ENCODE results near the gene NTPCR.

Gene NTPCR

DNA sequence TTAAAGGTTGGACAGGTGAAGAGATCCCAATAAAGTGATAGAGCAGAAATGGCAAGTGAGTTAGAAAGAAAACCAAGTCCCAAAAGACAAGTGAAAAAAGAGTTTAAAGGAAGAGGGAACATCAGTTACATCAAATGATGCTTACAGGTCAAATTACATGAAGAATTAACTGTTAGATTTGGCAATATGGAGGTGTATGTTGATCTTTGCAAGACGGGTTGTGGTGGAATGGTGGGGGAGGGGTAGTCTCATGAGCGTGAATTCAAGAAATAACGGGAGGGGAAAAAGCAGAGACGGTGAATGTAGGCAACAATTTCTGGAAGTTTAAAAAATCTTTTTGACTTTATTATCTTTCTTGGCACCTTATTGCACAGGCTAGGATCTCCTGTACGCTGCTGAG, 76.6 kb downstream of the NTPCR start:
- H3K9ac ChIP-seq (ENCODE audit: low read depth, low read length), result no peak overlapping the region
- H2AFZ ChIP-seq (ENCODE audit: low read depth, low read length), result no peak overlapping the region
- TF ChIP-seq EZH2 (IDR thresholded peaks at IDR 0.05; ENCODE audit: borderline replicate concordance, low read depth, low read length, severe bottlenecking), result no peak
- TF ChIP-seq, protein P1, sequence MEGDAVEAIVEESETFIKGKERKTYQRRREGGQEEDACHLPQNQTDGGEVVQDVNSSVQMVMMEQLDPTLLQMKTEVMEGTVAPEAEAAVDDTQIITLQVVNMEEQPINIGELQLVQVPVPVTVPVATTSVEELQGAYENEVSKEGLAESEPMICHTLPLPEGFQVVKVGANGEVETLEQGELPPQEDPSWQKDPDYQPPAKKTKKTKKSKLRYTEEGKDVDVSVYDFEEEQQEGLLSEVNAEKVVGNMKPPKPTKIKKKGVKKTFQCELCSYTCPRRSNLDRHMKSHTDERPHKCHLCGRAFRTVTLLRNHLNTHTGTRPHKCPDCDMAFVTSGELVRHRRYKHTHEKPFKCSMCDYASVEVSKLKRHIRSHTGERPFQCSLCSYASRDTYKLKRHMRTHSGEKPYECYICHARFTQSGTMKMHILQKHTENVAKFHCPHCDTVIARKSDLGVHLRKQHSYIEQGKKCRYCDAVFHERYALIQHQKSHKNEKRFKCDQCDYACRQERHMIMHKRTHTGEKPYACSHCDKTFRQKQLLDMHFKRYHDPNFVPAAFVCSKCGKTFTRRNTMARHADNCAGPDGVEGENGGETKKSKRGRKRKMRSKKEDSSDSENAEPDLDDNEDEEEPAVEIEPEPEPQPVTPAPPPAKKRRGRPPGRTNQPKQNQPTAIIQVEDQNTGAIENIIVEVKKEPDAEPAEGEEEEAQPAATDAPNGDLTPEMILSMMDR (IDR thresholded peaks at IDR 0.05; ENCODE audit: borderline replicate concordance, extremely low read depth, low read length, poor library complexity, severe bottlenecking), result no peak
- H3K4me3 ChIP-seq (ENCODE audit: low read depth in 1 of 2, low read length in 2 of 2), result no peak overlapping the region
- H3K27ac ChIP-seq (ENCODE audit: low read length), result no peak overlapping the region
- no peak for DNase-seq
- no peaks in the 10 kb centered on the region for H3K27me3 ChIP-seq (ENCODE audit: insufficient read depth, low read length, poor library complexity)
- H3K9me3 ChIP-seq (ENCODE audit: insufficient read depth, low read length, severe bottlenecking), result no peaks in the 10 kb centered on the region
- H4K20me1 ChIP-seq (ENCODE audit: insufficient read depth, low read length), result no peaks in the 10 kb centered on the region
- H3K4me1 ChIP-seq (ENCODE audit: insufficient read depth, low read length), result no peaks in the 10 kb centered on the region
- H3K36me3 ChIP-seq (ENCODE audit: insufficient read depth, low read length), result 0 out of 2 replicates have a peak, but pooled peaks cover 3% of the 10 kb centered on the region
- no peaks in the 10 kb centered on the region for H3K79me2 ChIP-seq (ENCODE audit: insufficient read depth, low read length)
- ATAC-seq (ENCODE audit: insufficient read depth, low read depth), result no peak
- no peak overlapping the region for H3K4me2 ChIP-seq (ENCODE audit: insufficient read depth, low read length)

DNA sequence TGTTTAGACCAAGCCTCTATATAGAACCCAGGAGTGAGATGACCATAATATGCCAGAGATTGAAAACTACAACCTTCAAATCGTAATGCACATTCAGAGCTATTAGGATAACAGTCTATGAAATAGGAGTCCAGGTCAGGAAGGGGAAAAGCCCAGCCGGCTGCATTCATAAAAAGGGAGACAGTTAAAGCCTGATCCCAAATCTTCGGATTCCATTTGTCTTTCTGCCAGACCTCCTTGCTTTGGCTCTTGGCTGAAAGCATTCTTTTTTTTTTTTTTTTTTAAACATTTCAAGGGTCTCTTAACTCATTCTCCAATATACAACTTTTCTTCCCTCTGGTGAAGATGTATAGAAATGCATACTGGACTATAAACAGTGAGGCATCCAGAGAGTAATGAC, 81.1 kb downstream of the NTPCR start:
- DNase-seq (no peak), ATAC-seq (ENCODE audit: insufficient read depth, low read depth) (no peak)
- H3K4me2 ChIP-seq (ENCODE audit: insufficient read depth, low read length), result no peak overlapping the region
- no peak overlapping the region for H3K27ac ChIP-seq (ENCODE audit: low read length)
- no peak overlapping the region for H3K9ac ChIP-seq (ENCODE audit: low read depth, low read length)
- H3K4me1 ChIP-seq (ENCODE audit: insufficient read depth, low read length), result no peaks in the 10 kb centered on the region
- no peaks in the 10 kb centered on the region for H3K79me2 ChIP-seq (ENCODE audit: insufficient read depth, low read length)
- H2AFZ ChIP-seq (ENCODE audit: low read depth, low read length), result no peak overlapping the region
- H3K36me3 ChIP-seq (ENCODE audit: insufficient read depth, low read length), result no peaks in the 10 kb centered on the region
- no peaks in the 10 kb centered on the region for H3K27me3 ChIP-seq (ENCODE audit: insufficient read depth, low read length, poor library complexity)
- TF ChIP-seq, protein P1 (IDR thresholded peaks at IDR 0.05; ENCODE audit: borderline replicate concordance, extremely low read depth, low read length, poor library complexity, severe bottlenecking), result no peak
- TF ChIP-seq EZH2 (IDR thresholded peaks at IDR 0.05; ENCODE audit: borderline replicate concordance, low read depth, low read length, severe bottlenecking), result no peak
- H3K9me3 ChIP-seq (ENCODE audit: insufficient read depth, low read length, severe bottlenecking), result no peaks in the 10 kb centered on the region
- no peak overlapping the region for H3K4me3 ChIP-seq (ENCODE audit: low read depth in 1 of 2, low read length in 2 of 2)
- no peaks in the 10 kb centered on the region for H4K20me1 ChIP-seq (ENCODE audit: insufficient read depth, low read length)

DNA sequence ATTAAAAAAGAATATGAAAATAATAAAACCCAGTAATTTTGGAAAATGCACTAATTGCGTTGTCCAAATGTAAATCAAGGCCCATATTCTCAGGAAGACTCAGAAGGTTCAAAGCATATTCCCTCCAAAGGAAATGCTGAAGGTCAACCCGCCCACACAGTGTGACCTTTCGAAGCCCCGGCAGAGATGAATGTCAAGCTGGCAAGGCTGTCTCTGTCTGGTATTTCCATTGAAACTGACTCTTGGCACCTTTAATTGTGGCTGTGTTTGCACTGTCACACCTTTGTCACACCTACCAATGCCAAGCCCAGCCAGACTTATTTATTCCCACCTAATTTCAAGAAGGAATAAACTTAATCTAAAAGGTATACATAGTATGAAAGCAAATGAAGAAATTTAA, 82.5 kb downstream of the NTPCR start:
- no peaks in the 10 kb centered on the region for H3K36me3 ChIP-seq (ENCODE audit: insufficient read depth, low read length)
- no peaks in the 10 kb centered on the region for H4K20me1 ChIP-seq (ENCODE audit: insufficient read depth, low read length)
- H3K4me2 ChIP-seq (ENCODE audit: insufficient read depth, low read length), result no peak overlapping the region
- DNase-seq (no peak), ATAC-seq (ENCODE audit: insufficient read depth, low read depth) (no peak)
- no peak overlapping the region for H3K27ac ChIP-seq (ENCODE audit: low read length)
- H3K4me3 ChIP-seq (ENCODE audit: low read depth in 1 of 2, low read length in 2 of 2), result no peak overlapping the region
- no peaks in the 10 kb centered on the region for H3K4me1 ChIP-seq (ENCODE audit: insufficient read depth, low read length)
- no peaks in the 10 kb centered on the region for H3K27me3 ChIP-seq (ENCODE audit: insufficient read depth, low read length, poor library complexity)
- no peak overlapping the region for H2AFZ ChIP-seq (ENCODE audit: low read depth, low read length)
- TF ChIP-seq, protein P1 (IDR thresholded peaks at IDR 0.05; ENCODE audit: borderline replicate concordance, extremely low read depth, low read length, poor library complexity, severe bottlenecking), result no peak
- TF ChIP-seq EZH2 (IDR thresholded peaks at IDR 0.05; ENCODE audit: borderline replicate concordance, low read depth, low read length, severe bottlenecking), result no peak
- H3K79me2 ChIP-seq (ENCODE audit: insufficient read depth, low read length), result no peaks in the 10 kb centered on the region
- H3K9me3 ChIP-seq (ENCODE audit: insufficient read depth, low read length, severe bottlenecking), result no peaks in the 10 kb centered on the region
- H3K9ac ChIP-seq (ENCODE audit: low read depth, low read length), result no peak overlapping the region

DNA sequence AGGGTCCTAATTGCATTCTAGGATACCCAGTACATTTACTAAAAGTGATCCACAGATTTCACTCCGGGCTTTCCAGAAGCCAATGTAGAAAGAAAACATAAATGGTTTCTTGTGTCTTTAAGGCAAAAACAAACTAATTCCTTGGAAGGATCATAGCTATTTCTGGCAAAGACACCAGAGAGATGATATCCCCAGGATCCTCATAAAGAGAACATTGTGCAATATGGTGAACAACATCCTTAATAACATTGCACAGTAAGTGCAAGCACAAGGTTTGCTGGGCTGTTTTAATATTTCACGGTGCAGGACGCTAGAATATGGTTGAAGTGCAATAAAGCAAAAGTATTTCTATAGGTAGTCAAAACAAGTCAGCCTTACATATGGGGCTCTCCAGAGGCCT, 83.0 kb downstream of the NTPCR start:
- Histone ChIP-seq H4K20me1 (ENCODE audit: insufficient read depth, low read length) (no peaks in the 10 kb centered on the region), H2AFZ (ENCODE audit: low read depth, low read length) (no peak overlapping the region), H3K4me3 (ENCODE audit: low read depth in 1 of 2, low read length in 2 of 2) (no peak overlapping the region), H3K9me3 (ENCODE audit: insufficient read depth, low read length, severe bottlenecking) (no peaks in the 10 kb centered on the region), H3K36me3 (ENCODE audit: insufficient read depth, low read length) (no peaks in the 10 kb centered on the region), H3K27ac (ENCODE audit: low read length) (no peak overlapping the region), H3K4me2 (ENCODE audit: insufficient read depth, low read length) (no peak overlapping the region), H3K4me1 (ENCODE audit: insufficient read depth, low read length) (no peaks in the 10 kb centered on the region), H3K79me2 (ENCODE audit: insufficient read depth, low read length) (no peaks in the 10 kb centered on the region), H3K27me3 (ENCODE audit: insufficient read depth, low read length, poor library complexity) (no peaks in the 10 kb centered on the region), H3K9ac (ENCODE audit: low read depth, low read length) (no peak overlapping the region)
- TF ChIP-seq EZH2 (IDR thresholded peaks at IDR 0.05; ENCODE audit: borderline replicate concordance, low read depth, low read length, severe bottlenecking), result no peak
- TF ChIP-seq, protein P1 (IDR thresholded peaks at IDR 0.05; ENCODE audit: borderline replicate concordance, extremely low read depth, low read length, poor library complexity, severe bottlenecking), result no peak
- ATAC-seq (ENCODE audit: insufficient read depth, low read depth) (no peak), DNase-seq (no peak)

Measured in DND-41 (cell line).